Lung (tissue), 12 donors: ENCODE results near the gene UNC5C. TPM values are rescaled to one million over a fixed set of nuclear protein-coding genes. Genes with fewer than 3 reads are reported as not detected.

Experiments
- ATAC-seq: fragments of 200-7000 bp; cut with Tn5 transposase; one replicate; pipeline ENCODE4 v1.9.1; 2020; ENCODE audit warnings: moderate number of reproducible peaks; ENCODE audit not compliant: insufficient read depth, low FRiP score
- DNase-seq, 3 donors: peaks; one replicate each; pipeline ENCODE4 v3.0.0-alpha.2; 2013 to 2017
- H3K27ac ChIP-seq, 2 donors: one replicate each; pipeline ENCODE4 v1.5.1; 2013; ENCODE audit warnings: mild to moderate bottlenecking in 2 of 2, moderate library complexity in 2 of 2, control low read depth in 1 of 2, inconsistent platforms in 1 of 2, low read depth in 1 of 2, low read length in 1 of 2
- H3K27me3 ChIP-seq, 3 donors: one replicate each; pipeline ENCODE4 v1.5.1; 2013; ENCODE audit warnings: low read length in 2 of 3; ENCODE audit not compliant: control insufficient read depth in 3 of 3, insufficient read depth in 3 of 3
- H3K36me3 ChIP-seq, 4 donors: one replicate each; pipeline ENCODE4 v1.5.1; 2013; ENCODE audit warnings: low read length in 4 of 4, mild to moderate bottlenecking in 1 of 4, moderate library complexity in 1 of 4; ENCODE audit not compliant: control insufficient read depth in 4 of 4, insufficient read depth in 4 of 4
- H3K4me1 ChIP-seq, 5 donors: one replicate each; pipeline ENCODE4 v1.5.1; 2013; ENCODE audit warnings: low read length in 5 of 5, mild to moderate bottlenecking in 2 of 5, moderate library complexity in 1 of 5; ENCODE audit not compliant: control insufficient read depth in 5 of 5, insufficient read depth in 5 of 5
- H3K4me3 ChIP-seq: one replicate; pipeline ENCODE4 v1.5.1; 2013; ENCODE audit warnings: mild to moderate bottlenecking, control low read depth, moderate library complexity
- H3K9ac ChIP-seq, 2 donors: one replicate each; pipeline ENCODE4 v1.5.1; 2013; ENCODE audit warnings: low read length in 2 of 2, control low read depth in 1 of 2; ENCODE audit not compliant: insufficient read depth in 1 of 2
- H3K9me3 ChIP-seq, 4 donors: one replicate each; pipeline ENCODE4 v1.5.1; 2013; ENCODE audit warnings: low read length in 3 of 4, mild to moderate bottlenecking in 1 of 4, moderate library complexity in 1 of 4; ENCODE audit not compliant: control insufficient read depth in 4 of 4, insufficient read depth in 3 of 4
- CTCF ChIP-seq: IDR thresholded peaks from 2 replicates; pipeline ENCODE4 v1.5.1; 2012; ENCODE audit warnings: mild to moderate bottlenecking; ENCODE audit errors: control extremely low read depth, extremely low read depth
- WGBS, 2 donors: extraction: QIAGEN DNeasy Blood & Tissue Kit; methylation state at CpG; one replicate each; pipeline ENCODE4 v1.1.7; 2013; 5-methylcytosine and 5-hydroxymethylcytosine counted together
- polyA plus RNA-seq, 2 donors: library from polyadenylated mRNA; stranded (reverse); fragments of 200-250 nt; gene quantifications; one replicate each; pipeline ENCODE4 v1.2.1, GENCODE V29; 2013
- total RNA-seq, 2 donors: library from RNA; depleted of rRNA in 1 of 2; stranded (reverse); fragments of >200 nt in 1 of 2; gene quantifications; one replicate each; pipeline ENCODE4 v1.2.1, GENCODE V29; 2014 to 2021
- donor health status: control.
- donor health status: control.
- donor health status: Bipolar disorder and iron deficiency.
- donor health status: healthy.
- donor health status: DM: yes; HTN: yes; CAD: no.

UNC5C gene
- total and polyA plus RNA-seq, 4 donors: 0.55 to 27.9 (median 3.8) TPM

GRCh38 chr4:95531141-95531540 lies 17.6 kb downstream of the UNC5C start:
- 43 to 46% methylated on average over 1 of the region's 1 CpG for WGBS, 2 donors
- peak in 1 of 3 donors; percentile 24 for DNase-seq
- ATAC-seq: no peak
- no peaks in the 10 kb centered on the region for H3K27me3 ChIP-seq
- no peak for TF ChIP-seq CTCF
- H3K36me3 ChIP-seq: no peaks in the 10 kb centered on the region
- H3K27ac ChIP-seq: no peak overlapping the region
- H3K4me1 ChIP-seq: peaks cover 0 to 39% (median 3%) of the 10 kb centered on the region in 5 donors
- H3K9me3 ChIP-seq: no peaks in the 10 kb centered on the region
- no peak overlapping the region for H3K9ac ChIP-seq
- no peak overlapping the region for H3K4me3 ChIP-seq

- Histone ChIP-seq H3K4me1 (peaks cover 0 to 32% (median 0%) of the 10 kb centered on the region in 5 donors), H3K4me3 (no peak overlapping the region), H3K27ac (no peak overlapping the region), H3K9me3 (no peaks in the 10 kb centered on the region), H3K9ac (no peak overlapping the region), H3K27me3 (no peaks in the 10 kb centered on the region), H3K36me3 (no peaks in the 10 kb centered on the region)
- DNase-seq (no peak), ATAC-seq (no peak)
- no peak for TF ChIP-seq CTCF
Measured at GRCh38 chr4:95529946-95530345, 18.8 kb downstream of the UNC5C start.

GRCh38 chr4:95528388-95528948 lies 20.3 kb downstream of the UNC5C start:
- Histone ChIP-seq H3K27me3 (no peaks in the 10 kb centered on the region), H3K4me1 (peaks cover 0 to 31% (median 2%) of the 10 kb centered on the region in 5 donors), H3K36me3 (no peaks in the 10 kb centered on the region), H3K27ac (no peak overlapping the region), H3K9ac (no peak overlapping the region), H3K9me3 (no peaks in the 10 kb centered on the region), H3K4me3 (no peak overlapping the region)
- WGBS, 2 donors: 70 to 79% methylated on average over 4 of the region's 4 CpGs
- TF ChIP-seq CTCF: no peak
- no peak for ATAC-seq
- DNase-seq: peak in 2 of 3 donors; percentile 66 to 74

GRCh38 chr4:95526075-95526474 lies 22.7 kb downstream of the UNC5C start:
- peaks cover 0 to 2% (median 0%) of the 10 kb centered on the region in 4 donors for H3K36me3 ChIP-seq
- no peak overlapping the region for H3K9ac ChIP-seq
- no peaks in the 10 kb centered on the region for H3K9me3 ChIP-seq
- no peak overlapping the region for H3K27ac ChIP-seq
- no peaks in the 10 kb centered on the region for H3K27me3 ChIP-seq
- WGBS, 2 donors: 81 to 90% methylated on average over 2 of the region's 2 CpGs
- no peak for ATAC-seq
- no peak for TF ChIP-seq CTCF
- no peak overlapping the region for H3K4me3 ChIP-seq
- peaks cover 0 to 28% (median 2%) of the 10 kb centered on the region in 5 donors for H3K4me1 ChIP-seq
- no peak for DNase-seq
